ENCODE data around the gene TUBB2B. TPM values are rescaled to one million over a fixed set of nuclear protein-coding genes. Genes with fewer than 3 reads are reported as not detected.

Gene TUBB2B
- 2.4 and 3.5 TPM in 2 replicates for total RNA-seq

DNA sequence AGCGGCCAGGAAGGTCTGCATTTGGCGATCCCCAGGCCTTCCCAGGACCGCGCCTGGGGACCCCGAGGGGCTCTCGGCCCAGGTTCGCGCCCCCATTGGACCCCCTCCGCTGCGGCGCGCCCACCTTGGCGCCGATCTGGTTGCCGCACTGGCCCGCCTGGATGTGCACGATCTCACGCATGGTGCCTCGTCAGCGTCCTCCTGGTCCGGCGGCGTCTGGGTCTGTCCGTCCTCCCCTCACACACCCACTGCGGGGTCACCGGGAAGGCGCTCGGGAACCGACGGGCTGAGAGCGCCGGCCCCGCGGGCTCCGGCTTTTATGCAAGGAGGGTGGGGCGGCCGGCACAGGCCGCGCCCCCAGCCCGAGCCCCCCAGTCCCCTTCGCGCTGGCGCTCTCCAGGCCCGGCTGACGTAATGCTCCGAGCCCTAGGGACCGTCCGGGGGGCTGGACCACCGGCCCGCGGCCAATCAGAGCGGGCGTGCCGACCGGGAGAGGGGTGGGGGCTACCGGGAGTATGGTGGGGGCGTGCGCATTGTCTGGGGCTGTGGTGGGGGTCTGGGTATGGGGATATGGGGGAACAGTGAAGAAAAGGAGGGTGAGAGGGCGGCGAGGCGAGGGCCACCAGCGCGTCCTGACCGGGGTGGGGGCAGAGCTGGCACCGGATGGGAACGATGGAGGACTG is at the start of gene TUBB2B:
Gene TUBB2B (minus strand): TSS at position 291 of the 683 bp plus-strand sequence. CDS start 110 bp downstream, at position 181.

DNA sequence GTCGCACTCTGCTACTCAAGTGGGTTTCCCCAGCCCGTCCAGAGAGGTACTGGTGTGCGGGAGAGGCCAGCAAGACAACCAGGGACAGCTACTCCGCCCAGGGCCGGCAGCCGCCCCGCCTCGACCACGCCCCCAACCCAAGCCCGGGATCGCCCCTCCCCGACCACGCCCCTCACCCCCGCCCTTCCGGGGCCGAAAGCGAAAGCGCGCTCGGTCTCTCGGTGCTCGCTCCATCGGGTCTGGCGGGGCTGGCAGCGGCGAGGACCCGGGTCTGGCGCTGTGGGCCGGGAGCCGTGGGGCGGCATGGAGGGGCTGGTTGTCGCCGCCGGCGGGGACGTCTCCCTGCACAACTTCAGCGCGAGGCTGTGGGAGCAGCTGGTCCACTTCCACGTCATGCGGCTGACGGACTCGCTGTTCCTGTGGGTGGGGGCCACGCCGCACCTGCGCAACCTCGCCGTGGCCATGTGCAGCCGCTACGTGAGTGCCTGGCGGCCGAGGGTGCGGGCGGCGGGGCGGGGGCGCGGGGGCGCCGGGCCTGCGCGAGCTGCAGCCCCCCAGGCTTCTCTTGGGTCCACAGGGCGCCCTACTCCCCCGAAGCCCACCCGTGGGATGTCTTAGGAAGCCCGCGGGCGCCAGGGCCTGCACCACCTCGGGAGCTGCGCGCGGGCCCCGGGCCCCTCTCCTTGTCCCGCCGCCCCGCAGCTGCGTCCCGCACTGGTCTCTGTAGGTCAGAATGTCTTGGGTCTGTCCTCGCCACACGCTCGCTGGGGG is 31.5 kb upstream of the TUBB2B start, which contains the start of gene PSMG4:
Gene PSMG4 (plus strand): TSS at position 228 of the 771 bp plus-strand sequence. CDS start 76 bp downstream, at position 304.

Other genes starting within 250 kb of the TUBB2B start
- gene NQO2, start 227.8 kb downstream of the TUBB2B start, total RNA-seq: 28.8 and 37.3 TPM in 2 replicates
- gene RIPK1, start 159.2 kb downstream of the TUBB2B start, total RNA-seq: 10.6 and 16.9 TPM in 2 replicates
- 9.0 and 15.8 TPM in 2 replicates for gene BPHL, start 108.9 kb downstream of the TUBB2B start, total RNA-seq
- gene TUBB2A, start 70.1 kb downstream of the TUBB2B start, total RNA-seq: 44.6 and 148 TPM in 2 replicates
- gene PSMG4, start 31.3 kb upstream of the TUBB2B start, total RNA-seq: 5.2 and 22.5 TPM in 2 replicates
- 2.7 and 3.0 TPM in 2 replicates for gene SLC22A23, start 229.4 kb upstream of the TUBB2B start, total RNA-seq